ENCODE results near the gene AMZ1.

GRCh38 chr7:2754912-2755311 lies 66.9 kb downstream of the AMZ1 start:
- TF ChIP-seq EZH2 (IDR thresholded peaks at IDR 0.05; ENCODE audit: low read length, missing control alignments) (no peak), CTCF (conservative IDR thresholded peaks at IDR 0.05 in 1 of 2, IDR thresholded peaks at IDR 0.05 in 1 of 2; ENCODE audit: low read depth in 1 of 2, low read length in 2 of 2) (no peak)
